Measurements from ENCODE around the gene COL23A1.

COL23A1 gene

GRCh38 chr5:178418031-178418430 lies 172.2 kb downstream of the COL23A1 start:
- FAIRE-seq (no peak), DNase-seq (ENCODE audit: extremely low spot score, insufficient read length, low read depth) (no peak)

GRCh38 chr5:178417391-178417811 lies 172.8 kb downstream of the COL23A1 start:
- no peak for DNase-seq (ENCODE audit: extremely low spot score, insufficient read length, low read depth)
- FAIRE-seq, result no peak

GRCh38 chr5:178416919-178417318 lies 173.3 kb downstream of the COL23A1 start:
- FAIRE-seq (no peak), DNase-seq (ENCODE audit: extremely low spot score, insufficient read length, low read depth) (no peak)

GRCh38 chr5:178416206-178416882 lies 173.8 kb downstream of the COL23A1 start:
- FAIRE-seq, result no peak
- no peak for DNase-seq (ENCODE audit: extremely low spot score, insufficient read length, low read depth)

- FAIRE-seq (no peak), DNase-seq (ENCODE audit: extremely low spot score, insufficient read length, low read depth) (no peak)
Measured at GRCh38 chr5:178415353-178415752, 174.8 kb downstream of the COL23A1 start.

GRCh38 chr5:178413988-178414387 lies 176.2 kb downstream of the COL23A1 start:
- FAIRE-seq, result no peak
- DNase-seq (ENCODE audit: extremely low spot score, insufficient read length, low read depth), result no peak

- DNase-seq (ENCODE audit: extremely low spot score, insufficient read length, low read depth), result no peak
- no peak for FAIRE-seq
Measured at GRCh38 chr5:178411083-178411482, 179.1 kb downstream of the COL23A1 start.

GRCh38 chr5:178407646-178408045 lies 182.5 kb downstream of the COL23A1 start:
- DNase-seq (ENCODE audit: extremely low spot score, insufficient read length, low read depth) (no peak), FAIRE-seq (no peak)

- no peak for FAIRE-seq
- no peak for DNase-seq (ENCODE audit: extremely low spot score, insufficient read length, low read depth)
Measured at GRCh38 chr5:178404987-178405386, 185.2 kb downstream of the COL23A1 start.

- DNase-seq (ENCODE audit: extremely low spot score, insufficient read length, low read depth) (no peak), FAIRE-seq (no peak)
Measured at GRCh38 chr5:178403956-178404600, 186.1 kb downstream of the COL23A1 start.

GRCh38 chr5:178403351-178403750 lies 186.8 kb downstream of the COL23A1 start:
- DNase-seq (ENCODE audit: extremely low spot score, insufficient read length, low read depth), result no peak
- FAIRE-seq, result no peak

- FAIRE-seq (no peak), DNase-seq (ENCODE audit: extremely low spot score, insufficient read length, low read depth) (no peak)
Measured at GRCh38 chr5:178399701-178400095, 190.5 kb downstream of the COL23A1 start.

- FAIRE-seq, result no peak
Measured at GRCh38 chr5:178398901-178399700, 191.1 kb downstream of the COL23A1 start.

GRCh38 chr5:178396796-178397720 lies 193.1 kb downstream of the COL23A1 start:
- no peak for FAIRE-seq
- DNase-seq (ENCODE audit: extremely low spot score, insufficient read length, low read depth), result no peak

More at GRCh38 chr5:178398901-178399700, 191.1 kb downstream of the COL23A1 start:
- DNase-seq (ENCODE audit: extremely low spot score, insufficient read length, low read depth), result no peak

GRCh38 chr5:178394074-178394473 lies 196.1 kb downstream of the COL23A1 start:
- DNase-seq (ENCODE audit: extremely low spot score, insufficient read length, low read depth) (no peak), FAIRE-seq (no peak)

GRCh38 chr5:178392931-178393394 lies 197.2 kb downstream of the COL23A1 start:
- no peak for DNase-seq (ENCODE audit: extremely low spot score, insufficient read length, low read depth)
- no peak for FAIRE-seq

GRCh38 chr5:178392386-178392785 lies 197.8 kb downstream of the COL23A1 start:
- DNase-seq (ENCODE audit: extremely low spot score, insufficient read length, low read depth) (no peak), FAIRE-seq (no peak)

- FAIRE-seq, result no peak
- DNase-seq (ENCODE audit: extremely low spot score, insufficient read length, low read depth), result no peak
Measured at GRCh38 chr5:178391480-178391879, 198.7 kb downstream of the COL23A1 start.

GRCh38 chr5:178389796-178390195 lies 200.4 kb downstream of the COL23A1 start:
- no peak for FAIRE-seq
- DNase-seq (ENCODE audit: extremely low spot score, insufficient read length, low read depth), result no peak

Data from GM18507 (cell line).